OCI-LY7 (cell line): ENCODE data around the gene TRAF3.

Experiments used
- EZH2phosphoT487 ChIP-seq: fragments of 200-600 bp; sonication (generic); IDR thresholded peaks from 2 replicates; pipeline ENCODE4 v1.6.1; 2018; ENCODE audit warnings: low read depth, borderline replicate concordance, mild to moderate bottlenecking, mixed run types, antibody characterized with exemption, low read length, moderate library complexity, mixed read lengths
- TF ChIP-seq, protein P1 (sequence below): fragments of 200-600 bp; sonication (generic); conservative IDR thresholded peaks from 2 replicates; pipeline ENCODE4 v1.5.1; 2014; ENCODE audit warnings: mild to moderate bottlenecking, antibody characterized with exemption, low read length, moderate library complexity, mixed read lengths

DNA sequence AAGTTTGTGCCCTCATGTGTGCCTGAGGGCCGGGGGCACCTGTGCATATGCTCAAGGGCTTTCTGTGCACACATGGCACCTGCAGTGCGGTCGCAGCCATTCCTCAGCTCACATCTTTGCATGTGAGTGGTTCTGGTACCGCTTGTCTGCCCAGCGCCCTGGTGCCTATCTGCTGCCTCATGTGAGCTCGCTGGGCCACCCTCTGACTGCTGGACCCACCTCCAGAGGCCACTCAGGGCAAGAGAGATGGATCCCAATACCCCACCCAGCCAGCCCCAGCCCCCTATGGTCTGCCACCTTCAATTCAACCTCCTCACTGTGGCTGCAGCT lies 139.8 kb downstream of the TRAF3 start:
- TF ChIP-seq, protein P1, sequence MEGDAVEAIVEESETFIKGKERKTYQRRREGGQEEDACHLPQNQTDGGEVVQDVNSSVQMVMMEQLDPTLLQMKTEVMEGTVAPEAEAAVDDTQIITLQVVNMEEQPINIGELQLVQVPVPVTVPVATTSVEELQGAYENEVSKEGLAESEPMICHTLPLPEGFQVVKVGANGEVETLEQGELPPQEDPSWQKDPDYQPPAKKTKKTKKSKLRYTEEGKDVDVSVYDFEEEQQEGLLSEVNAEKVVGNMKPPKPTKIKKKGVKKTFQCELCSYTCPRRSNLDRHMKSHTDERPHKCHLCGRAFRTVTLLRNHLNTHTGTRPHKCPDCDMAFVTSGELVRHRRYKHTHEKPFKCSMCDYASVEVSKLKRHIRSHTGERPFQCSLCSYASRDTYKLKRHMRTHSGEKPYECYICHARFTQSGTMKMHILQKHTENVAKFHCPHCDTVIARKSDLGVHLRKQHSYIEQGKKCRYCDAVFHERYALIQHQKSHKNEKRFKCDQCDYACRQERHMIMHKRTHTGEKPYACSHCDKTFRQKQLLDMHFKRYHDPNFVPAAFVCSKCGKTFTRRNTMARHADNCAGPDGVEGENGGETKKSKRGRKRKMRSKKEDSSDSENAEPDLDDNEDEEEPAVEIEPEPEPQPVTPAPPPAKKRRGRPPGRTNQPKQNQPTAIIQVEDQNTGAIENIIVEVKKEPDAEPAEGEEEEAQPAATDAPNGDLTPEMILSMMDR: no peak
- TF ChIP-seq EZH2phosphoT487: no peak
